HepG2 (cell line): ENCODE results near the gene TSC22D3. TPM values are rescaled to one million over a fixed set of nuclear protein-coding genes. Genes with fewer than 3 reads are reported as not detected.

ENCODE experiments used
- ATAC-seq: fragments of 200-7000 bp; cut with Tn5 transposase; 3 replicates; pipeline ENCODE4 v1.9.1; 2020; ENCODE audit warnings: mild to moderate bottlenecking, moderate library complexity
- BruUV-seq: library from RNA; stranded (reverse); fragments of 400-500 nt; replicated peaks from 2 replicates; lab custom pipeline; 2021; lab: Mats Ljungman, UMichigan
- CTCF ChIA-PET: fragments of 300-600 bp; formaldehyde crosslinking; extraction: SDS; loops from one replicate; lab custom pipeline; 2021; ENCODE audit warnings: low total read pairs, inconsistent platforms, low intra/inter-chr PET ratio; lab: Yijun Ruan, JAX
- POLR2A ChIA-PET: fragments of 350-600 bp; sonication (Branson Sonifier 250); formaldehyde crosslinking; loops from one replicate; lab custom pipeline; 2020; ENCODE audit warnings: antibody characterized with exemption, inconsistent platforms; lab: Yijun Ruan, JAX
- DNase-seq: peaks from one replicate; pipeline ENCODE4 v3.0.0-alpha.2; 2015; ENCODE audit warnings: low spot score
- FAIRE-seq: peaks from 3 replicates; lab custom pipeline; 2011; peaks lifted over from hg19 to GRCh38; lab: Jason Lieb, UNC
- H2AFZ ChIP-seq: one replicate; pipeline ENCODE4 v1.6.1; 2011; ENCODE audit warnings: low read length, inconsistent platforms
- H3K27ac ChIP-seq: fragments of 300-600 bp; 3 replicates; pipeline ENCODE4 v1.8.0; 2011; ENCODE audit warnings: mixed run types, mild to moderate bottlenecking, mixed read lengths, low read length, inconsistent platforms; ENCODE audit not compliant: insufficient read depth; ENCODE audit errors: extremely low read length
- H3K27me3 ChIP-seq, 2 experiments: fragments of 200-600 bp in 1 of 2; 2 replicates in 1 of 2; 3 replicates in 1 of 2; pipeline versions ENCODE4 v1.6.0 to v1.8.0; 2011; ENCODE audit warnings: low read length in 2 of 2, mild to moderate bottlenecking in 2 of 2, moderate library complexity in 2 of 2, inconsistent platforms in 1 of 2; ENCODE audit not compliant: insufficient read depth in 2 of 2, control insufficient read depth in 1 of 2
- H3K36me3 ChIP-seq, 2 experiments: fragments of 200-600 bp in 1 of 2; replicated peaks in 1 of 2; 2 replicates in 1 of 2; 3 replicates in 1 of 2; pipeline versions ENCODE4 v1.5.1 to v1.8.0; 2011; ENCODE audit warnings: low read length in 2 of 2, inconsistent platforms in 1 of 2; ENCODE audit not compliant: insufficient read depth in 2 of 2, control insufficient read depth in 1 of 2
- H3K4me1 ChIP-seq: 2 replicates; pipeline ENCODE4 v1.5.1; 2012; ENCODE audit warnings: low read length, inconsistent platforms; ENCODE audit not compliant: insufficient read depth
- H3K4me2 ChIP-seq: 2 replicates; pipeline ENCODE4 v1.6.0; 2011; ENCODE audit warnings: low read depth, low read length, inconsistent platforms
- H3K4me3 ChIP-seq, 3 experiments: fragments of 200-600 bp in 1 of 3; sonication (generic), shearing (Covaris generic) in 1 of 3; replicated peaks in 1 of 3; 2 replicates each; pipeline ENCODE4 v1.5.1; 2011 to 2016; ENCODE audit warnings: low read length in 3 of 3, inconsistent platforms in 2 of 3, low read depth in 2 of 3, mild to moderate bottlenecking in 2 of 3, control low read depth in 1 of 3, mixed read lengths in 1 of 3; ENCODE audit not compliant: insufficient read depth in 1 of 3
- H3K79me2 ChIP-seq: one replicate; pipeline ENCODE4 v1.6.1; 2011; ENCODE audit warnings: low read length, inconsistent platforms; ENCODE audit not compliant: insufficient read depth
- H3K9ac ChIP-seq: 2 replicates; pipeline ENCODE4 v1.6.0; 2011; ENCODE audit warnings: mild to moderate bottlenecking, low read depth, low read length, inconsistent platforms; ENCODE audit not compliant: insufficient read depth
- H3K9me3 ChIP-seq: 2 replicates; pipeline ENCODE4 v1.5.1; 2012; ENCODE audit warnings: mild to moderate bottlenecking, low read length
- H4K20me1 ChIP-seq: 2 replicates; pipeline ENCODE4 v1.6.0; 2011; ENCODE audit warnings: inconsistent platforms, mild to moderate bottlenecking, low read length, moderate library complexity; ENCODE audit not compliant: insufficient read depth
- PRDM4 ChIP-seq: sonication (generic); formaldehyde crosslinking; IDR thresholded peaks from 2 replicates; pipeline ENCODE4 v1.9.0; 2021; ENCODE audit warnings: missing genetic modification reagents, borderline replicate concordance
- ZNF576 ChIP-seq: sonication (generic); formaldehyde crosslinking; IDR thresholded peaks from 2 replicates; pipeline ENCODE4 v1.4.0; 2020; ENCODE audit warnings: mild to moderate bottlenecking, missing genetic modification reagents
- WGBS: methylation state at CpG from one replicate; pipeline ENCODE4 v1.1.6; 2017; ENCODE audit warnings: low lambda C conversion rate; 5-methylcytosine and 5-hydroxymethylcytosine counted together
- in situ Hi-C: cut with HindIII; loops from 2 replicates; pipeline ENCODE4 v1.10.0; 2017; ENCODE audit warnings: low pct_unique_long_range_greater_than_20kb; ENCODE audit not compliant: extremely low pct_ligation_motif_present
- intact Hi-C: fragments of 100-400 bp; cut with micrococcal nuclease; formaldehyde crosslinking; loops from one replicate; pipeline ENCODE4 v1.10.0; 2022; ENCODE audit not compliant: unreplicated experiment
- polyA plus RNA-seq, 8 experiments: library from polyadenylated mRNA; depleted of rRNA in 3 of 8; stranded (reverse) in 7 of 8; unstranded in 1 of 8; fragments of >200 nt; fragmentation: Illumina TruSeq in 4 of 8; extraction: Trizol in 4 of 8; gene quantifications; 2 replicates each; pipeline versions ENCODE4 v1.2.1 to v1.2.3, GENCODE V29; 2011 to 2016; ENCODE audit warnings: low read depth in 4 of 8, missing spikeins in 1 of 8, mixed read lengths in 1 of 8; ENCODE audit not compliant: insufficient read depth in 1 of 8
- total RNA-seq, 5 experiments: library from RNA; depleted of rRNA; stranded (reverse); fragments of >200 nt; fragmentation: Illumina TruSeq; extraction: Trizol; gene quantifications; 2 replicates each; pipeline ENCODE4 v1.2.3, GENCODE V29; 2016; ENCODE audit warnings: low read depth in 1 of 5
- TF ChIP-seq, protein P1 (sequence below): sonication (generic); formaldehyde crosslinking; IDR thresholded peaks from 2 replicates; pipeline ENCODE4 v1.5.1; 2020; ENCODE audit warnings: mild to moderate bottlenecking, moderate library complexity, missing genetic modification reagents

The TSC22D3 gene
- total and polyA plus RNA-seq, 2 of the 13 experiments (the other 11 are each of a cell fraction or from before 2014, with no cell fraction given), result 0.82 to 1.5 TPM

DNA sequence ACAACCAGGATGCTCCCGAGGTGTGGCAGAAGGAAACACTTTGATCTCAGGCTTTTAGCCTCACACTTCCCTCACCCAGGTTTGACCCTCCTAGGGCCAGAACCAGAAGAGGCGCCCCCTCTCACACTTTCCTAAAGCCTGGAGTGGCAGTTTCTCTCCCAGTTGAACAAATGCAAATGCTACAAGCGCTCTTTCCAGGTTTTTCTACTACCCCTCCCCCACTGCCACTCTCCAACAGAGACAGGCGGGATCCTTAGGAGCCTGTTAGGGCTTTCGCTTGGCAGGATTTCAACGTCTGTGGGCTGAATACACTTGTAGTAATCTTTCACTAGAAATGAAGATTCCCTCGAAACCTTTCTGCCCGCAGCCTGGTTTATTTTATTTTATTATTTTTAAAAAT lies 2.4 kb downstream of the TSC22D3 start:
- 0 out of 2 replicates have a peak, but pooled peaks cover 6% of the 10 kb centered on the region for H3K4me1 ChIP-seq
- peaks cover 6 to 29% of the 10 kb centered on the region in 2 experiments for H3K27me3 ChIP-seq
- DNase-seq (no peak), ATAC-seq (no peak), FAIRE-seq (no peak)
- no peak for TF ChIP-seq PRDM4 (CRISPR knock-in tag)
- no peak overlapping the region for H3K9ac ChIP-seq
- in situ Hi-C loops, result no loop called here
- BruUV-seq, result no TSS peak
- H3K36me3 ChIP-seq, result no peaks in the 10 kb centered on the region
- H3K79me2 ChIP-seq, result no peaks in the 10 kb centered on the region
- intact Hi-C loops, result no loop called here
- CTCF ChIA-PET, result no interaction called here
- H3K4me3 ChIP-seq, result no peak overlapping the region
- no peak overlapping the region for H3K27ac ChIP-seq
- POLR2A ChIA-PET, result no interaction called here
- H3K4me2 ChIP-seq, result no peak overlapping the region
- H4K20me1 ChIP-seq, result no peaks in the 10 kb centered on the region
- WGBS, result 9% methylated on average over 8 of the region's 8 CpGs
- H2AFZ ChIP-seq, result no peak overlapping the region
- H3K9me3 ChIP-seq, result no peaks in the 10 kb centered on the region

- intact Hi-C loops, result no loop called here
- POLR2A ChIA-PET, result no interaction called here
- no peaks in the 10 kb centered on the region for H3K9me3 ChIP-seq
- H4K20me1 ChIP-seq, result no peaks in the 10 kb centered on the region
- DNase-seq (no peak), FAIRE-seq (no peak), ATAC-seq (no peak)
- no peak overlapping the region for H3K4me3 ChIP-seq
- 31% methylated on average over 6 of the region's 7 CpGs for WGBS
- H3K79me2 ChIP-seq, result no peaks in the 10 kb centered on the region
- H3K36me3 ChIP-seq, result no peaks in the 10 kb centered on the region
- CTCF ChIA-PET, result no interaction called here
- TF ChIP-seq ZNF576 (CRISPR knock-in tag), result no peak
- TF ChIP-seq, protein P1, sequence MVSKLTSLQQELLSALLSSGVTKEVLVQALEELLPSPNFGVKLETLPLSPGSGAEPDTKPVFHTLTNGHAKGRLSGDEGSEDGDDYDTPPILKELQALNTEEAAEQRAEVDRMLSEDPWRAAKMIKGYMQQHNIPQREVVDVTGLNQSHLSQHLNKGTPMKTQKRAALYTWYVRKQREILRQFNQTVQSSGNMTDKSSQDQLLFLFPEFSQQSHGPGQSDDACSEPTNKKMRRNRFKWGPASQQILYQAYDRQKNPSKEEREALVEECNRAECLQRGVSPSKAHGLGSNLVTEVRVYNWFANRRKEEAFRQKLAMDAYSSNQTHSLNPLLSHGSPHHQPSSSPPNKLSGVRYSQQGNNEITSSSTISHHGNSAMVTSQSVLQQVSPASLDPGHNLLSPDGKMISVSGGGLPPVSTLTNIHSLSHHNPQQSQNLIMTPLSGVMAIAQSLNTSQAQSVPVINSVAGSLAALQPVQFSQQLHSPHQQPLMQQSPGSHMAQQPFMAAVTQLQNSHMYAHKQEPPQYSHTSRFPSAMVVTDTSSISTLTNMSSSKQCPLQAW (CRISPR knock-in tag), result no peak
- TF ChIP-seq, all 625 proteins: peak for 0
- BruUV-seq, result no TSS peak
- Histone ChIP-seq H3K4me2 (no peak overlapping the region), H3K27ac (no peak overlapping the region), H3K4me1 (no peaks in the 10 kb centered on the region), H2AFZ (no peak overlapping the region), H3K27me3 (peaks cover under 1 to 11% of the 10 kb centered on the region in 2 experiments; a peak in 2 of 5 replicates), H3K9ac (no peak overlapping the region)
- in situ Hi-C loops, result no loop called here
Measured at GRCh38 chrX:107769581-107770317, 5.8 kb downstream of the TSC22D3 start.
